SU-DHL-6 (cell line): ENCODE data around the gene LY9.

Experiments
- CTCF ChIP-seq: fragments of 200-600 bp; sonication (generic); IDR thresholded peaks from one replicate; pipeline ENCODE4 v1.5.1; 2017; ENCODE audit warnings: antibody characterized with exemption, mild to moderate bottlenecking, low read length, moderate library complexity; ENCODE audit not compliant: insufficient read depth, poor library complexity, severe bottlenecking
- EZH2phosphoT487 ChIP-seq: fragments of 200-600 bp; sonication (generic), shearing (Covaris generic); conservative IDR thresholded peaks from 2 replicates; pipeline ENCODE4 v1.6.1; 2018; ENCODE audit warnings: mild to moderate bottlenecking, antibody characterized with exemption, low read length, moderate library complexity, mixed read lengths

GRCh38 chr1:160780398-160780755 is 15.6 kb upstream of the LY9 start:
- no peak for TF ChIP-seq CTCF
- no peak for TF ChIP-seq EZH2phosphoT487
